ENCODE measurements around the gene SRP9.
"Not testable (repeated sequence)": the region's sequence is repeated elsewhere in the genome, so short reads cannot be mapped to it uniquely, and the experiment has no call there.

Gene SRP9

DNA sequence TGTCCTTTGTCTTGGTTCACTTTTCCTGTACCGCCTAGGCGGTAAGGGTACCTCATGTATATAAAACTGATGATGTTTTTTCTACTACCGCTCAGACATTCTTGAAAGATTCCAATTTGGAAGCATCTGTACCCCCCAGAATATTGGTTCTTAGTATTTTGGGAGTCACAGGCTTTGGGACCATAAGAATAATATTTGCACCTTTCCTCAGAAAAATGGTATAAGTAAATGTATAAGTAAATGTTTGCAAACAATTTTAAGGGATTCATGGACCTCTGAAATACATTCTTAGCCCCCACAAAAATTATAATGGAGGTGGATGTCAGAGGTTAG, 677 bp downstream of the SRP9 start:
- no peak for DNase-seq

DNA sequence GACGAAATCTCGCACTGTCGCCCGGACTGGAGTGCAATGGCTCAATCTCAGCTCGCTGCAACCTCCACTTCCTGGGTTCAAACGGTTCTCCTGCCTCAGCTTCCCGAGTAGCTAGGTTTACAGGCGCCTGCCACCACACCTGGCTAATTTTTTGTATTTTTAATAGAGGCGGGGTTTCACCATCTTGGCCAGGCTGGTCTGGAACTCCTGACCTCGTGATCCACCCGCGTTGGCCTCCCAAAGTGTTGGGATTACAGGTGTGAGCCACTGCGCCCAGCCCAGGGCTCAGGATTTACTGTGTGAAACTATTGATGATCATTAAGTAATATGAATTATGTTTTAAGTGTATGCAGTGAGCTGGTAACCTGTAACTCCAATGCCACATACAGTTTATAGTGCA, 1.5 kb downstream of the SRP9 start:
- not testable (repeated sequence) for DNase-seq

DNA sequence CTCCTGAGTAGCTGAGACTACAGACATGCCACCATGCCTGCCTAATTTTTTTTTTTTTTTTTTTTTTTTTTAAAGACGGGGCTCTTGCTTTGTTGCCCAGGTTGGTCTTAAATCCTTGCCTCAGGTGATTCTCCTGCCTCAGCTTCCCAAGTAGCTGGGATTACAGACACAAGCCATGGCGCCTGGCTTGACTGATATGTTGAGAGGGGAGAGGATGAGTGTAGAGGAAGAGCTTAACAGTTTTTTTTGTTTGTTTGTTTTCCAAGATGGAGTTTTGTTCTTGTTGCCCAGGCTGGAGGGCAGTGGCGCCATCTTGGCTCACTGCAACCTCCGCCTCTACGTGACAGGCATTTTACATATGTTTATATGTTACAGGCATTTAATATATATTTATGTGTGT, 2.5 kb downstream of the SRP9 start:
- no peak for DNase-seq

DNA sequence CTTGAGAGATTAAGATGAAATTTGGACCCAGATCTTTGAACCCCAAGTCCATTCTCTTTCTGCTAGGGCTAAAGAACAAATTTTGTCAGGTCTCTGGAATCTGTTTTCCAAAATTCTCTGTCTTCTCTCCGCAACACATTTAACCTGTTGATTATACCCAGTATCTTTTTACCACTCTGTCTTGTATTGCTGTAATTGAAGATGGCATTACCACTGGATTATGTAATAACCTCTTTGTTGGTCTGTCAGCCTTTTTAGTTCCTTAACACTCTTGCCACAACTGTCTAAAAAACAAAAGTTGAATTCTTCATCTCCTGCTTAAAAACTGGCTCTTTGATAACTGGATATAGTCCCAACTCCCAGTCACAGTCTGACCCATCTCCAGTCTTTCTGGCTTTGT, 3.0 kb downstream of the SRP9 start:
- DNase-seq, result no peak

DNA sequence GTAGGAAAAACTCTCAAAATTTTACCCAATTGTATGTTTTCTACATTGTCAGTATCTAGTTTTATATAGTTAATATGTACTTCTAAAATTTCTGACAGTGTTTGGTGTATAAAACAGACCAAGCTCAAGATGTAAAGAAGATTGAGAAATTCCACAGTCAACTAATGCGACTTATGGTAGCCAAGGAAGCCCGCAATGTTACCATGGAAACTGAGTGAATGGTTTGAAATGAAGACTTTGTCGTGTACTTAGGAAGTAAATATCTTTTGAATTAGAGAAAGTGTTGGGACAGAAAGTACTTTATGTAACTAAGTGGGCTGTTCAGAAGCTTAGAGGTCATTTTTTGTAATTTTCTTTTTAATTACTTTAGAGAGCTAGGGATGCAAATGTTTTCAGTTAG, 11.5 kb downstream of the SRP9 start:
- DNase-seq, result not testable (repeated sequence)

DNA sequence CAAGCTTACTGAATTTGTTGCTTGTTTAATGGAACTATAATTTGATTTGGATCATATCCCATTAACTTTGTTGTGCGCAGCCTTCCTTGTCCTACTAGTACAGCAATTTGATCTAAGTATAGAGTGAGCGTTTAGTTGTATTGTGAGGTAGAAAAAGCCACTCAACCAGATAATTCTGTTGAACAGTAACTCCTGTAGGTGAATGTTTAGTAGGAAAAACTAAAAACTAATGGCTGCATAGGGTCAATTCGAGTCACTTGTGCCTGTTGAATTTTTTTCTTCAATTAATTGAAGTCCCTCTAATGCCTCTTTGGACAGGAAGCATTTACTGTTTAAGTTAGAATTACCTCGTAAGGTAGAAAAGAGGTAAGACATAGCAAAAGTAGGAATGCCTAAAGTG, 17.3 kb downstream of the SRP9 start:
- no peak for DNase-seq

DNA sequence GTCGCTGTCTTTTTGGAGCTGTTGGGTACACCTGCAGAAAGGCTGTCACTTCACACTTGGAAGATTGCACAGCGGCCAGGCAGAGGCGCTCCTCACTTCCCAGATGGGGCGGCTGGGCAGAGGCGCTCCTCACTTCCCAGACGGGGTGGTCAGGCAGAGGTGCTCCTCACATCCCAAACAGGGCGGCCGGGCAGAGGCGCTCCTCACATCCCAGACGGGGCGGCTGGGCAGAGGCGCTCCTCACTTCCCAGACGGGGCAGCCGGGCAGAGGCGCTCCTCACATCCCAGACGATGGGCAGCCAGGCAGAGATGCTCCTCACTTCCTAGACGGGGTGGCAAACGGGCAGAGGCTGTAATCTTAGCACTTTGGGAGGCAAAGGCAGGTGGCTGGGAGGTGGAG, 18.5 kb downstream of the SRP9 start:
- DNase-seq, result not testable (repeated sequence)

DNA sequence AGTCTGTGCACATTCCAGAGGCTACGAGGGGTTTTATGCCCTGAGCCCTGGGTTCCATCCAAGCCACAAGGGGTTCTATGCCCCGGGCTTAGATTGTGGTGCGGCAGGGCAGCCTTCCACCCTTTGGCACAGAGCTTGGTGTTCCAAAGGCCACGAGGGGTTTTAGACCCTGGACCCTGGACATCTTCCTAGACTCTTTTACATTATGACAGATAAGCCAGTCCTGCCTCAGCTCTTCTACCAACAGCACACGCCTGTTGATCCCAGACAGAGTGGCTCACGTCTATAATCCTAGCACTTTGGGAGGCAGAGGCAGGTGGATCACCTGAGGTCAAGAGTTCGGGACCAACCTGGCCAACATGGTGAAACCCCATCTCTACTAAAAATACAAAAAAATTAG, 23.5 kb downstream of the SRP9 start:
- DNase-seq, result not testable (repeated sequence)

DNA sequence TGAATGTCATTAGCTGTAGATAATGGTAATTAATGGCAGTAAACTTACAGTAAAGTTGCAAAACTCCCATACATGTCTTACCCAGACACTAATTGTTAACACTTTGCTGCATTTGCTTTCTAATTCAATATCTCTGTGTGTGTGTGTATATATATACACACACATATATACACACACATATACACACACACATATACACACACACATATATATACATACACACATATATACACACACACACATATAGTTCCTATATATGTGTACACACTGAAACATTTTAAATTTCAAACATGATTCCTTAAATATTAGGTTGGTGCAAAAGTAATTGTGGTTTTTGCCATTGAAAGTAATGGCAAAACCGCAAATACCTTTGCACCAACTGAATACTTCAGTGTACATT, 28.6 kb downstream of the SRP9 start:
- DNase-seq, result no peak

DNA sequence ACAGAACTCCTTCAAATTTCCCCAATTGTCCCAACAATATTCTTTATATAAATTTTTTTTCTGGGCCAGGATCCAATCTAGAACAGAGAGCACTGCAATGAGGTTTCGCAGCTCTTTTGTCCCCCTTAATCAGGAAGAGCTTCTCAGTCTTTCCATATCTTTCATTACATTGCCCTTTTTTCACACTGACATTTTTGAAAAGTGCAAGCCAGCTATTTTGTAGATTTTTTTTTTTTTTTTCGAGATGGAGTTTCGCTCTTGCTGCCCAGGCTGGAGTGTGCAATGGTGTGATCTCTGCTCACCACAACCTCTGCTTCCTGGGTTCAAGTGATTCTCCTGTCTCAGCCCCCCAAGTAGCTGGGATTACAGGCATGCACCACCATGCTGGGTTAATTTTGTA, 29.1 kb downstream of the SRP9 start:
- DNase-seq, result not testable (repeated sequence)

DNA sequence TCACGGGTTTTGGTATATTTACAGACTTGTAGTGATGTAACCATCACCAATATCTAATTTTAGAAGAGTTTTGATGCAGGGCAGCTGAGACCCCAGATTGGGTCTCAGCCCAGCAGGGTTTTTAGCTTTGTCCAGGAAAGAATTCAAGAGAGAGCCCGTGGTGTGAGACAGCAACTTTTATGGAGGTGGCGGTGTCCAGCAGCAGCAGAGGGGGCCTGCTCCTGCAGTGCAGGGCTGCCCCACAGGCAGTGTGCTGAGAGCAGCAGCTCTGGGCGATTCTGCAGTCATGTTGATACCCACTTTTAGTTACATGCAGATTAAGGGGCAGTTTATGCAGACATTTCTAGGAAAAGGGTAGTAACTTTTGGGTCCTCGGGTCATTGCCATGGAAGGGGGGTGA, 30.5 kb downstream of the SRP9 start:
- no peak for DNase-seq

DNA sequence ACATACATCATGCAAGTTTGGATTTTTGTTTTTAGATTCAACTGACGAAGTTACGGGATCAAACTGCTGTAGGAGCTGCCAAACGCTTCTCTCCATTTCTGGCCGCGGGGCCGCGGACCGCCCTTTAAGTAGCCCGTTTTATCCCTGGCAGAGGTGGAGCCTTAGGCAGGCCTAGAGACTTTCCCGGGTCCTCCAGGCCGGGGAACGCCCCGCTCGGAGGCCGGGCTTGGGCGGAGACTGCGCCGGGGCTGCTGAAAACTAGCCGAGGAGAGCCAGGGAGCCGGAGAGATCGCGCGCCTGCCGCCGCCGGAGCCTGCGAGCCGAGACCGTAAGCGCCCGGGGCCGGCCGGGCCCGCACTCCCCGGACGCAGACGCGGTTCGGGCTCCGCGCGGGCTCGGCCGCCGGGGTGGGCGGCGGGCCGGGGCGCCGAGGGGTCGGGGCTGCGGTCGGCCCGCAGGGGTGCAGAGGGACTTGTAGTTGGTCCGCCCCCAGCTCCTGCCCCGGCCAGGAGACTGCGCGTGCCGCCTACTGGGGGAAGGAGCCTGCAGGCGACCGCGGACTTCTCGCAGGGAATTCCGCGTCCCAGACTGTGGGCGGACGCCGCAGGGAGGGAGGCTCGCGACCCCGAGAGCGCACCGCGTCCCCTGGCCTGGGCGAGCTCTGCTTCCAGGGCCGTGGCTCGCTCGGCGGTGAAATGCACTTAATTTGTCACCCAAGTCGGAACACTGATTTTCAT, 32.4 kb downstream of the SRP9 start, which contains the start of gene EPHX1:
Gene EPHX1 (plus strand): TSS at position 283 of the 737 bp plus-strand sequence. CDS start 18,606 bp downstream, outside the sequence.
- DNase-seq, result no peak

DNA sequence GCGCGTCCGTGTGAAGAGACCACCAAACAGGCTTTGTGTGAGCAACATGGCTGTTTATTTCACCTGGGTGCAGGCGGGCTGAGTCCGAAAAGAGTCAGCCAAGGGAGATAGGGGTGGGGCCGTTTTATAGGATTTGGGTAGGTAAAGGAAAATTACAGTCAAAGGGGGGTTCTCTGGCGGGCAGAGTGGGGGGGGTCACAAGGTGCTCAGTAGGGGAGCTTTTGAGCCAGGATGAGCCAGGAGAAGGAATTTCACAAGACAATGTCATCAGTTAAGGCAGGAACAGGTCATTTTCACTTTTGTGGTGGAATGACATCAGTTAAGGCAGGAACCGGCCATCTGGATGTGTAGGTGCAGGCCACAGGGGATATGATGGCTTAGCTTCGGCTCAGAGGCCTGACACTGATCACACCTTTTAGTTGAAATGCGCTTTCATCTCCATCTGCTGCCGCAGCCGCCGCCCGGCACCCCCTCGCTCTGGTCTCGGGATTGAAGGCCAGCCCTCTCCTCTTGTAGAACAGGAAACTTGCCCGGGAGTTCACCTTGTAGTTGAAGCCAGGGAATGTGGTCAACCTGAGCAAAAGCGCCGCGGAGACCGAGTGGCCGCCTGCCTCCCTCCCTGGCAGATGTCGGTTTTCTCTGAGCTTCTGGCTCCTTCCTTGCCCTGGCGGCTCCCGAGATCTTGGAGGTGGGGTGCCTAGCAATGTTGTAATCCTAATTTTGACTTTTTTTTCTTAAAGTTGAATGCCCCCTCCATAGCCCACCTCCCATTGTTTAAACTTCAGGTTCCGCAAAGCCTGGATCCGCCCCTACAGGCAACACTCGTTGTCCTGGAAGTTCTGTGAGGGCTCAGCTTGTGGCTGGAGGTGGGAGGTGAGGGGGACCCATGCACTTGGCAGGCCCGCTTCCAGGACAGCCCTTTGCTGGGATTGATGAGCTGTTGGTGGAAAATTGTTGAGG, 33.2 kb downstream of the SRP9 start:
- not testable (repeated sequence) for DNase-seq

DNA sequence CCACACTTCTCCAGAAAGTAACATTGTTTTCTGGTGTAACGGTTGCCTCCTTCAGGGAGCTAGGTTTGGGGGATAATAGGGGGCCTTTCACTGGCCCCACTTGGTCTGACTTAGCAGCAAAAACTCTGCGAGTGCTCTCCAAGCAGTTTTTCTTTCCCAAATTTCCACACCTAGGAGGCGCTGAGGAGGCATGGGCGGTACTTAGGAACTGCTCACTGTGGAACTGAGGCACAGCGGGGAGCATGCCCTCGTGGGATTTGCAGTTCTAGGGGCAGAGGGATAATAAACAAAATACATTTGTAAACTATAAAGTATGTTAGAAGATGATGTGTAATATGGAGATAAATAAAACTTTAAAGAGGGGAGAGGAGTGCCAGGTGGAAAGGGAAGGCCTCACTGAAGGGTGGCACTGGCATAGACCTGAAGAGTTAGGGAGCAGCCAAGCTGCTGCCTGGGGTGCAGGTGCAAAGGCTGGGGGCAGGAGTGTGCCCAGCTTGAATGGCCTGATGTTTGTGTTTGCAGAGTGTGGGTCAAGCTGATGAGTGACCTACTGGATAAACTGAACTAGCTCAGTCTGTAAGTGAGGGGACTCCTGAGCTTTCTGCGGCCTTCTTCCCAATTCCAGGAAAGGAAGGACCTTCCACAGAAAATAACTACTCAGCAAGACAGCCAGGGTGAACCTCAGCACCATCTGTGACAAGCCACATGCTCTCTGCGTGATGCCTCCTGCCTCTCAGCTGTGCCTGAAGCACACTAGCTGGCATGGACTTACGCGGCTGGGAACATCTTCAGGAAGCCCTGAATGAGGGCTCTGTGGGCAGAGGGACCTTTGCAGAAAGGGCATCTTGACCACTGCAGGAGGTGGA, 34.2 kb downstream of the SRP9 start:
- no peak for DNase-seq

DNA sequence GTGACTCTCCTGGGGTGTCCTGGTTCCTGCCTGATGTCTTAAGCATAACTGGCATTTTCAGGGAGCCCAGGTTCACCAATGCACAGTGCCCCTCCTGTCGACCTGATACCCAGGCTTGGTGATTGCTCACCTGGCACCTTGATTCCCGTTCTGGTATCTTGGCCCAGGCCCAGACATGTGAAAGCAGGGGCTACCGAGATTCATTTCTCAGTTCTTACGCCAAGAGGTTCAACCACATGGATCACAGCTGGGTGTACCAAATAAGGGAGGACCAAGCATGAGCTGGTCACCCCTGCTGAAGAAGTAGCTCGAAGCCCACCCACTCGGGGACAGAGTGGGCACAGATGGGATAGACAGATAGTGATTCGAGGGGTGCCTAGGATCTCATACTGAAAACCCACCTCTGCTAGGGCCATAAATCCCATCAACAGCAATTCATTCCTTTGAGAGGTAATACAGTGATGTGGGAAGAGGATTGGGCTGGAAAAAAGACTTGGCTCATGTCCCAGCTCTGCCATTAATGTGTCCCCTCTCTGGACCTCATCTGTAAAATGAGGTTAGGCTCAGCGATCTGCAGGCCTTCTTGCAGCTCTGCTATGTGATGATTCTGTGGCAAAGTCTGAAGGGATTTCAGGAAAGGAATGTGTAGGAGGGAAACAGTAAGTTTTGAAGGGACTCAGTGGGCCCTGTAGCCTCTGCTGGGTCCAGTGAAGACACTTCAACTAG, 35.0 kb downstream of the SRP9 start:
- DNase-seq, result no peak

DNA sequence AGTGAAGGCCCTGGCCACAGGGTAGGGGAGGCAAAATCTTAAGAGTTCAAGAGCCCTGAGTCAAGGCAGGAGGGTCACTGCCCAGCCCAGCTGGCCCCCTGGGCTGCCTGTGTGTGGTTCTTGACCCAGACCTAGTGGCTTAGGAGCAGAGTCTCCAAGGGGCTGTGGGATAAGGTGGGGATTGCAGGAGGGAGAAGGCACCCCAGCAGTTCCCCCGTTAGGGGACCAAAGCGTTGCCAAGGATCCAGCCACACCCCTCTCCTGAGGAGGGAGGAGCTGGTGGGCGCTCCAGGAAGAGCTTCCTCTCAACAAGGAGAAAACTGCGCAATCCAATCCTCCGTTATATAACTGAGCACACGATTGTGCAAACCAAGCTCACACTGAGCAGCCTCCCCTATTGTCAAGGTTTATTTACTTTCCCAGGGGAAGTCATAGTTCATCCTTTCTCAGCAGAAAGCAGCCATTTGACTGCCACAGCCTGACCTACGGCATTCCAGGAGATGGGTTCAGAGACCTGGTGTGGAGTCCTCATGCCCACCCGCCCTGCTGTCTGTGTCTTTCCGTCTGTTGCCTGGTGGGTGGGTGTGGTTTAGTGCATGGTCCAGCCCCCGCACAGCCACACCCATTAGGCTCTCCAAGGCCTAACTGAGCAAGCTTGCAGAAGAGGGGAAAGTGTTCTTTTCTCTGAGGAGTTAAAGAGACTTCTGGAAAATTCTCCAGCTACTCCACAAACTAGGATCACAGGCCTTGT, 35.8 kb downstream of the SRP9 start:
- no peak for DNase-seq

DNA sequence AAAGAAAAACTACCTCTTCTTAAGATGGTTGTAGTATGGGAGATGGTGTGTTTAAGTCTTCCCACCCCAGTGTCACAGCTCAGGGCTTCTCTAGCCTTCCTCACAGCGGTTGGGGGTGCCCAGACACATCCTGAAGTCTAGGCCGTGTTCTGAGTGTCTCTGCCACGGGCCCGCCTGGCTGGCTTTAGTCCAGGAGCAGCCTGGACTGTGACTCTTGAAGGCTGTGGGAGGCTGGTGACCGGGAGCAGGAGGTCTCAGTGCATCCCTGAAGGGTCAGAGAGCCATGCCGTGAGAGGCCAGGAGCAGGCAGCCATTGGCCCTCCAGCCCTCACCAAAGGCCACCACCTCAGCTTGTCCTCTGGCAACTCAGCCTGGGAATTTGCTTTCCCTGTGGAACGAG, 36.8 kb downstream of the SRP9 start:
- DNase-seq, result no peak

DNA sequence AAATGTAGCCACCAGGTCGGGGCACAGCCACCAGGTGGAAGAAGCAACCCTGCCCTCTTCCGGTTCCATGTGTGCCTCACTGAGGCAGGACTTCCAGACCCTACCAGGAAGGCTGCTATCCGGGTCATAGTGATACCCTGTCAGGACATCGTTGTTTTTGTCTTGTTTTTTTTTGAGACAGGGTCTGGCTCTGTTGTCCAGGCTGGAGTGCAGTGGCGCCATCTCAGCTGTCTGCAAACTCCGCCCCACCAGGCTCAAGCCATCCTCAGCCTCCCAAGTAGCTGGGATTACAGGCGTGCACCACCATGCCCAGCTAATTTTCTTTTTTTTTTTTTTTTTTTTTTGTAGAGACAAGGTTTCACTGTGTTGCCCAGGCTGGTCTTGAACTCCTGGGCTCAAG, 37.5 kb downstream of the SRP9 start:
- not testable (repeated sequence) for DNase-seq

DNA sequence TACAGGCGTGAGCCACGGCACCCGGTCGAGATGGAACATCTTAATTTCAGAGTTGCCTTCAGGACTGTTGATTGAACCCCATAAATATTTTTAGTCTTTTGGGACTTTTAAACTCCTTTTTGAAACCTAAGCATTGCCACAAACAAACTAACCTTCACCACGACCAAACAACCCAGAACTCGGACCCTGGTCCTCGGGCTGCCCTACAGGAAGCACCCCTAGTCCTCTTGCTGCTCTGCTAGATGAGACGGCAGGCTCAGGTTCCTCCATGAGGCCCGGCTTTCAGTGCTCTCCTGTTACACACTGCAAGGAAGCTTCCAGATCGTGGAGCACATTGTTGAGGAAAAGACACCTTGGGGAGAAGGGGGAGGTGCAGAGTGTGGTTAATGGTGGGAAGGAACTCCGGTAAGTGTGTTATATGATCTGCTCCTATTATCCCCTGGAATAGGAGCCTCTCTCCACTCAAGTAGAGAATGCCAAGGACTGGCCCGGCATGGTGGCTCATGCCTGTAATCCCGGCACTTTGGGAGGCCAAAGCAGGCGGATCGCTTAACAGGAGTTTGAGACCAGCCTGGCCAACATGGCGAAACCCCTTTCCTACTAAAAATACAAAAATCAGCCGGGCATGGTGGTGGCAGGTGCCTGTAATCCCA, 38.0 kb downstream of the SRP9 start:
- no peak for DNase-seq

DNA sequence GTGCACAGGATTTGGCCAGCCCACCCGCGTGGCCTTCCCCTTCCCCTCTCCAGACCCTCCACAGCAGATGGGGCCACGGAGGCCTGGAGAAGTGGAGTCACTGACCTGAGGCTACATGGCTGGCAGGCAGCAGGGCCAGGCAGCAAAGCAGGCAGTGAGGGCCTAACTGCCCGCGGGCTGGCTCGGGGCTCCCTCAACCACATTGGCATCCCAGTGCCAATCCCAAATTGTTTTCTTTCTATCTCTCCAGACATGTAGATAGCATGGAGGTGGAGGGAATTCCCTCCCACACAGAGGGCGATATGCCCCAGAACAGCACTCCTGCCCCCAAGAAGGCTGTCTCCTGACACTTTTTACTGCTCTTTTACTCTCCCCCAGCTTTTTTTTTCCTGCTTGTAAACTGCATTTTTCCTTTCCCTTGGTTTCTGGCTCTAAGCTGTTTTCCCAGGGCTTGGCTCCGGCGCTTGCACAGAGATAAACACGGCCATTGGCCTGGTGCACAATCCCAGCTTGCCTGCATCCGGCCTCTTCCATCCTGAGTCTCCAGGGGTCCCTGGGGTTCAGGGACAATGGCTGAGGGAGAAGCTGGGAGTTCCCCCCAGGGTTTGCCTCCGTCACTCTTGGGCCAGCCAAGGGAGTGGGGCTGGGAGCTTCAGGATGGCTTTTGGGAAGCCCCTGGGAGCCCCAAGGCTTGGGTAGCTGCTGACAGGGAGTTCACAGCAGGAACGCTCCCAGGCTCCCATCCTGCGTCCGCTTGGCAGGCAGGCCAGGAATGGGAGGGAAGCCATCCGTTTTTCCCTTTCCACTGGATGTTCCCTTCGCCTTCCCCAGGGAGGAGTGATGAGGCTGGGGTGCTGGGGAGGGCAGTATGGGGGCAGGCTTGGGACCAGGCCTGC, 39.3 kb downstream of the SRP9 start:
- DNase-seq, result no peak

Data from NK-92 treated with Interleukin-12 subunit alpha and Interleukin-12 subunit beta, amount 100 ng/mL, for 24 hours (cell line).